Bronchial epithelial cell (primary cell): ENCODE results near the gene TUFT1. TPM values are rescaled to one million over a fixed set of nuclear protein-coding genes. Genes with fewer than 3 reads are reported as not detected.
"Not testable (repeated sequence)": the region's sequence is repeated elsewhere in the genome, so short reads cannot be mapped to it uniquely, and the experiment has no call there.

Experiments used
- DNase-seq: peaks from one replicate; pipeline ENCODE4 v3.0.0-alpha.2; 2010; ENCODE audit warnings: low read depth
- FAIRE-seq: peaks from 2 replicates; lab custom pipeline; 2011; peaks lifted over from hg19 to GRCh38; lab: Jason Lieb, UNC
- H3K27me3 ChIP-seq: 2 replicates; pipeline ENCODE4 v1.5.1; 2011; ENCODE audit warnings: low read length; ENCODE audit not compliant: control insufficient read depth, insufficient read depth
- H3K36me3 ChIP-seq: 2 replicates; pipeline ENCODE4 v1.5.1; 2011; ENCODE audit warnings: low read length; ENCODE audit not compliant: control insufficient read depth, insufficient read depth
- H3K4me3 ChIP-seq: 2 replicates; pipeline ENCODE4 v1.5.1; 2011; ENCODE audit warnings: mild to moderate bottlenecking, low read depth, low read length, control low read depth
- CTCF ChIP-seq: IDR thresholded peaks from 2 replicates; pipeline ENCODE4 v1.5.1; 2011; ENCODE audit warnings: mild to moderate bottlenecking, moderate library complexity, low read length, control low read depth, inconsistent platforms; ENCODE audit not compliant: insufficient read depth, severe bottlenecking
- total RNA-seq: library from RNA; depleted of rRNA; stranded (reverse); fragments of >200 nt; gene quantifications from 2 replicates; pipeline ENCODE4 v1.2.1, GENCODE V29; 2014

The TUFT1 gene
- total RNA-seq, 1 donor from 2014 or later, result 25.0 TPM

GRCh38 chr1:151618470-151618869 lies 78.4 kb downstream of the TUFT1 start:
- DNase-seq (no peak), FAIRE-seq (no peak)
- Histone ChIP-seq H3K36me3 (no peaks in the 10 kb centered on the region), H3K27me3 (no peaks in the 10 kb centered on the region), H3K4me3 (no peak overlapping the region)
- no peak for TF ChIP-seq CTCF

GRCh38 chr1:151618996-151619395 lies 78.9 kb downstream of the TUFT1 start:
- not testable (repeated sequence) for H3K36me3 ChIP-seq, DNase-seq, FAIRE-seq, H3K27me3 ChIP-seq, H3K4me3 ChIP-seq

GRCh38 chr1:151619489-151620093 lies 79.5 kb downstream of the TUFT1 start:
- peak; percentile 63 for DNase-seq
- H3K4me3 ChIP-seq, result no peak overlapping the region
- no peak for FAIRE-seq
- no peak for TF ChIP-seq CTCF
- H3K36me3 ChIP-seq, result no peaks in the 10 kb centered on the region
- no peaks in the 10 kb centered on the region for H3K27me3 ChIP-seq

- H3K4me3 ChIP-seq, result no peak overlapping the region
- H3K27me3 ChIP-seq, result no peaks in the 10 kb centered on the region
- no peak for FAIRE-seq
- TF ChIP-seq CTCF, result no peak
- no peak for DNase-seq
- H3K36me3 ChIP-seq, result no peaks in the 10 kb centered on the region
Measured at GRCh38 chr1:151620286-151620685, 80.2 kb downstream of the TUFT1 start.

DNA sequence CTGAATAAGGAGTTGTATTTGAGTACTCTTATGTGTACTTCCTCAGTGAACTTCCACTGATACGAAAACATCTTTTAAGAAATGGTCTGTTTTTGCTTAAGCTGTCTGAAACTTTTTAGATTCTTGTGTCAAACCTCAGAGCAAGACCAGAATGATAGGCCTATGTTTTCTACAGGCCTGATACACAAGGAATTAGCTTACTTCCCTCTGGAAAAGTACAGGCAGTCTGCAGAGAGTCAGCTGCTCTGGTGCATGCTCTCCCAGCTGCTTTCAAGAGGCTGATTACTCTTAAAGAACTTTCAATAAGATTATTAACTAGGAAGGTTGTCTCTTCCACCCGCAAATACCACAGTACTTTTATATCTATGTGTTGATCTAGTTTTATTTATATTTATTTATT lies 81.2 kb downstream of the TUFT1 start:
- H3K36me3 ChIP-seq, result no peaks in the 10 kb centered on the region
- TF ChIP-seq CTCF, result no peak
- FAIRE-seq (no peak), DNase-seq (no peak)
- no peaks in the 10 kb centered on the region for H3K27me3 ChIP-seq
- H3K4me3 ChIP-seq, result no peak overlapping the region

GRCh38 chr1:151624783-151625182 lies 84.7 kb downstream of the TUFT1 start:
- Histone ChIP-seq H3K4me3 (no peak overlapping the region), H3K36me3 (peaks cover 1% of the 10 kb centered on the region), H3K27me3 (no peaks in the 10 kb centered on the region)
- TF ChIP-seq CTCF, result no peak
- FAIRE-seq (no peak), DNase-seq (no peak)
